ENCODE data around the gene TMEM169.

The TMEM169 gene

GRCh38 chr2:216070195-216070594 lies 11.5 kb upstream of the TMEM169 start:
- H3K4me3 ChIP-seq (ENCODE audit: low read depth, low read length), result no peak overlapping the region
- no peak for DNase-seq (ENCODE audit: low read depth)
- no peak for TF ChIP-seq CTCF (IDR thresholded peaks at IDR 0.05; ENCODE audit: control insufficient read depth, extremely low read depth, insufficient read depth)

GRCh38 chr2:216071111-216071851 lies 10.4 kb upstream of the TMEM169 start:
- TF ChIP-seq CTCF (IDR thresholded peaks at IDR 0.05; ENCODE audit: control insufficient read depth, extremely low read depth, insufficient read depth), result no peak
- no peak overlapping the region for H3K4me3 ChIP-seq (ENCODE audit: low read depth, low read length)
- no peak for DNase-seq (ENCODE audit: low read depth)

GRCh38 chr2:216072473-216072872 lies 9.2 kb upstream of the TMEM169 start:
- no peak for TF ChIP-seq CTCF (IDR thresholded peaks at IDR 0.05; ENCODE audit: control insufficient read depth, extremely low read depth, insufficient read depth)
- DNase-seq (ENCODE audit: low read depth), result no peak

GRCh38 chr2:216073773-216074172 lies 7.9 kb upstream of the TMEM169 start:
- H3K4me3 ChIP-seq (ENCODE audit: low read depth, low read length), result no peak overlapping the region
- no peak for DNase-seq (ENCODE audit: low read depth)
- no peak for TF ChIP-seq CTCF (IDR thresholded peaks at IDR 0.05; ENCODE audit: control insufficient read depth, extremely low read depth, insufficient read depth)

More at GRCh38 chr2:216072473-216072872, 9.2 kb upstream of the TMEM169 start:
- H3K4me3 ChIP-seq (ENCODE audit: low read depth, low read length), result no peak overlapping the region

GRCh38 chr2:216074380-216074779 lies 7.3 kb upstream of the TMEM169 start:
- TF ChIP-seq CTCF (IDR thresholded peaks at IDR 0.05; ENCODE audit: control insufficient read depth, extremely low read depth, insufficient read depth), result no peak
- no peak overlapping the region for H3K4me3 ChIP-seq (ENCODE audit: low read depth, low read length)
- DNase-seq (ENCODE audit: low read depth), result no peak

- no peak for DNase-seq (ENCODE audit: low read depth)
- no peak for TF ChIP-seq CTCF (IDR thresholded peaks at IDR 0.05; ENCODE audit: control insufficient read depth, extremely low read depth, insufficient read depth)
- H3K4me3 ChIP-seq (ENCODE audit: low read depth, low read length), result no peak overlapping the region
Observed at GRCh38 chr2:216074794-216075193, 6.9 kb upstream of the TMEM169 start.
